H1 (cell line): ENCODE results near the gene MEF2C. TPM values are rescaled to one million over a fixed set of nuclear protein-coding genes. Genes with fewer than 3 reads are reported as not detected.

Experiments
- CHD7 ChIP-seq: fragments of 300-600 bp; sonication (generic); IDR thresholded peaks from 2 replicates; pipeline ENCODE4 v1.7.1; 2012; ENCODE audit warnings: low read length, moderate library complexity, mild to moderate bottlenecking, inconsistent platforms; ENCODE audit not compliant: insufficient replicate concordance
- CTCF ChIP-seq, 3 experiments: IDR thresholded peaks; 1 replicate in 2 of 3; 2 replicates in 1 of 3; pipeline versions ENCODE4 v1.5.1 to v1.6.1; 2011; ENCODE audit warnings: low read length in 3 of 3, mild to moderate bottlenecking in 3 of 3, inconsistent platforms in 2 of 3, low read depth in 1 of 3, moderate library complexity in 1 of 3; ENCODE audit not compliant: insufficient read depth in 1 of 3; ENCODE audit errors: control extremely low read depth in 1 of 3
- polyA plus RNA-seq, 7 experiments: library from polyadenylated mRNA; depleted of rRNA in 3 of 7; stranded (reverse) in 5 of 7; unstranded in 2 of 7; fragments of >200 nt in 5 of 7; fragments of 200-250 nt in 2 of 7; gene quantifications; 1 replicate in 5 of 7; 2 replicates in 1 of 7; 4 replicates in 1 of 7; pipeline versions ENCODE4 v1.2.1 to v1.2.3, GENCODE V29; 2011 to 2013; ENCODE audit warnings: missing spikeins in 2 of 7, mixed read lengths in 2 of 7
- total RNA-seq: library from RNA; stranded (reverse); fragmentation: NEBNext Ultra II Directional; extraction: Animal tissue kit (Norgen Biotek cat#: 25700); gene quantifications from 2 replicates; pipeline ENCODE4 v1.2.1, GENCODE V29; 2021

MEF2C gene
- total and polyA plus RNA-seq, 2 of the 8 experiments (the other 6 are each of a cell fraction or from before 2014, with no cell fraction given): 0.59 to 0.99 TPM

GRCh38 chr5:88780736-88781135 lies 102.2 kb downstream of the MEF2C start (continued):
- TF ChIP-seq CHD7 (no peak), CTCF (IDR thresholded peaks at IDR 0.05; ENCODE audit: control extremely low read depth in 1 of 3, insufficient read depth in 1 of 3, low read depth in 1 of 3, low read length in 3 of 3) (no peak)
- TF ChIP-seq, all 59 proteins: peak for 0
